GM21390 (cell line): Measurements from ENCODE around the gene FAP.

Experiments used
- ATAC-seq: cut with Tn5 transposase; IDR thresholded peaks from one replicate; pipeline ENCODE4 v1.9.1; 2021; ENCODE audit not compliant: unreplicated experiment

Gene FAP

GRCh38 chr2:162196638-162197037 lies 46.6 kb downstream of the FAP start:
- ATAC-seq: no peak

GRCh38 chr2:162188451-162188850 lies 54.8 kb downstream of the FAP start:
- ATAC-seq: no peak

GRCh38 chr2:162185541-162186232 lies 57.6 kb downstream of the FAP start:
- no peak for ATAC-seq

GRCh38 chr2:162184821-162185450 lies 58.3 kb downstream of the FAP start:
- ATAC-seq: no peak

- no peak for ATAC-seq
Measured at GRCh38 chr2:162184359-162184758, 58.9 kb downstream of the FAP start.

GRCh38 chr2:162182395-162182794 lies 60.9 kb downstream of the FAP start:
- no peak for ATAC-seq

- no peak for ATAC-seq
Measured at GRCh38 chr2:162177301-162177700, 65.9 kb downstream of the FAP start.

- no peak for ATAC-seq
Measured at GRCh38 chr2:162175714-162176113, 67.5 kb downstream of the FAP start.

GRCh38 chr2:162174746-162175145 lies 68.5 kb downstream of the FAP start:
- no peak for ATAC-seq

- ATAC-seq: no peak
Measured at GRCh38 chr2:162172802-162173370, 70.4 kb downstream of the FAP start.

GRCh38 chr2:162166745-162167144 lies 76.5 kb downstream of the FAP start:
- ATAC-seq: no peak

GRCh38 chr2:162166174-162166573 lies 77.1 kb downstream of the FAP start:
- ATAC-seq: no peak

GRCh38 chr2:162164802-162165201 lies 78.4 kb downstream of the FAP start:
- no peak for ATAC-seq

- ATAC-seq: no peak
Measured at GRCh38 chr2:162159446-162159845, 83.8 kb downstream of the FAP start.

GRCh38 chr2:162156149-162156548 lies 87.1 kb downstream of the FAP start:
- ATAC-seq: no peak

- ATAC-seq: no peak
Measured at GRCh38 chr2:162155093-162155492, 88.2 kb downstream of the FAP start.

- ATAC-seq: peak; percentile 95
Measured at GRCh38 chr2:162153608-162154224, 89.5 kb downstream of the FAP start.

- ATAC-seq: no peak
Measured at GRCh38 chr2:162152147-162152546, 91.1 kb downstream of the FAP start, which contains the start of gene GCG. GCG (minus strand) TSS chr2:162152247; CDS start chr2:162149178, 3,069 bp downstream.

GRCh38 chr2:162149940-162150339 lies 93.3 kb downstream of the FAP start:
- ATAC-seq: no peak

- no peak for ATAC-seq
Measured at GRCh38 chr2:162149466-162149865, 93.8 kb downstream of the FAP start.

GRCh38 chr2:162148956-162149355 lies 94.3 kb downstream of the FAP start:
- ATAC-seq: no peak

GRCh38 chr2:162143969-162144368 lies 99.3 kb downstream of the FAP start:
- ATAC-seq: no peak
